GM10248 (cell line): ENCODE measurements around the gene C3orf38.

ENCODE experiments used
- CTCF ChIA-PET: fragments of 300-600 bp; sonication (Branson Sonifier 250); formaldehyde crosslinking; extraction: SDS; loops from one replicate; lab custom pipeline; 2021; ENCODE audit warnings: antibody characterized with exemption; lab: Yijun Ruan, JAX
- POLR2A ChIA-PET: fragments of 350-650 bp; sonication (Branson Sonifier 250); formaldehyde crosslinking; extraction: SDS; loops from one replicate; lab custom pipeline; 2020; ENCODE audit warnings: antibody characterized with exemption; lab: Yijun Ruan, JAX
- DNase-seq: peaks from one replicate; pipeline ENCODE4 v3.0.0; 2012; ENCODE audit errors: extremely low spot score
- TF ChIP-seq, protein P1 (sequence below): IDR thresholded peaks from 2 replicates; pipeline ENCODE4 v1.5.1; 2012; ENCODE audit warnings: mild to moderate bottlenecking, low read depth; ENCODE audit errors: extremely low read depth, missing control alignments, control extremely low read depth

The C3orf38 gene

DNA sequence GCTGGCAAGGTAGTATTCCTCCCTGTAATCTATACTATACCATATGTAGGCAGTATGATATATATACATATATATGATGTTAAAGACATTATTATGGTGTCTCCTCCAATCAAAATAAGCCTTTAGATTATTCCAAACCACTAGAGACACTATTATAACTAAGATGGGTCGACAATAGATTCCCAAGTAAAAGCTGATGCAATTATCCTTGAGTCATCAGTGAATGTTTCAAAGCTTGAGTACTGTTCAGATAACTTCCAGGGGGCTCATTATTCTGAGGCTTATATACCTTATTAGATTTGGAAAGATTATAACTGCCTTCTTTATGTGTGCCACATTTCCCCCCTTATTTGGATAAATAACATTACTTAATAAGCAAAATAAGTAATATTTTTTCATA is 11.9 kb upstream of the C3orf38 start:
- no peak for DNase-seq
- POLR2A ChIA-PET: no interaction called here
- CTCF ChIA-PET: interaction anchor here (0.9 to 1.9 kb wide), 5 partner anchors 9 to 24 kb away, joined by 3 to 5 read pairs (median 4); no protein-coding TSS in a partner anchor
- TF ChIP-seq, protein P1, sequence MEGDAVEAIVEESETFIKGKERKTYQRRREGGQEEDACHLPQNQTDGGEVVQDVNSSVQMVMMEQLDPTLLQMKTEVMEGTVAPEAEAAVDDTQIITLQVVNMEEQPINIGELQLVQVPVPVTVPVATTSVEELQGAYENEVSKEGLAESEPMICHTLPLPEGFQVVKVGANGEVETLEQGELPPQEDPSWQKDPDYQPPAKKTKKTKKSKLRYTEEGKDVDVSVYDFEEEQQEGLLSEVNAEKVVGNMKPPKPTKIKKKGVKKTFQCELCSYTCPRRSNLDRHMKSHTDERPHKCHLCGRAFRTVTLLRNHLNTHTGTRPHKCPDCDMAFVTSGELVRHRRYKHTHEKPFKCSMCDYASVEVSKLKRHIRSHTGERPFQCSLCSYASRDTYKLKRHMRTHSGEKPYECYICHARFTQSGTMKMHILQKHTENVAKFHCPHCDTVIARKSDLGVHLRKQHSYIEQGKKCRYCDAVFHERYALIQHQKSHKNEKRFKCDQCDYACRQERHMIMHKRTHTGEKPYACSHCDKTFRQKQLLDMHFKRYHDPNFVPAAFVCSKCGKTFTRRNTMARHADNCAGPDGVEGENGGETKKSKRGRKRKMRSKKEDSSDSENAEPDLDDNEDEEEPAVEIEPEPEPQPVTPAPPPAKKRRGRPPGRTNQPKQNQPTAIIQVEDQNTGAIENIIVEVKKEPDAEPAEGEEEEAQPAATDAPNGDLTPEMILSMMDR: no peak

DNA sequence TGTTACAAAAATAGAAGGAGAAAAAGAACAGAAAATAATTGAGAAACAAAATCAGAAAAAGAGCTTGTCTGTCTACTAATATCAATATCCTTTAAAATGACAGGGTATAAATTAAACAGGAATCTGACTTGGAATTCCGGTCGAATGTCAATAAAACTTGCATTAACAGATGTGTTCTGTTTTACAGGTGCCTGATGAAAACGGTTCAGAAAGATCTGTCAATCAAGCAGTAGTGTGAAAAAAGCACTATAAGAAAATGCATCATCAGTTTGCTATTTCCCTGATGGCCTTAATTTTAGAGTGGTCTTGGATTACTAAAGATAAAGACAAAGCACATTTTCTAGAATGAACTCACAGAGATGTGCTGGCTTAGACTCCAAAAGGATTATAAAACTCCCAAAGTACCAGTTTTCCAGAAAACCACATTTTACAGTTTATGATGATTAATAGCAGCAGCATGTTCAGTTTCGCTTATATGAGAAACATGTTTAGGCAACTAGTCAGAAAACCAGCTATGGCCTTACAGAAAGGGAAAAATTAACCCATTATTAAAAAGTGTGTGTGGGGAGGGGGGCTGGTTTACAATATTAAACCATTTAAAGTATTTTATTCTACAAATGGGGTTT is 8.2 kb upstream of the C3orf38 start:
- CTCF ChIA-PET: interaction anchor here (1.1 to 1.4 kb wide), 2 partner anchors 9 kb away, joined by 3 to 5 read pairs; partner anchors contain the start of gene C3orf38
- no peak for DNase-seq

DNA sequence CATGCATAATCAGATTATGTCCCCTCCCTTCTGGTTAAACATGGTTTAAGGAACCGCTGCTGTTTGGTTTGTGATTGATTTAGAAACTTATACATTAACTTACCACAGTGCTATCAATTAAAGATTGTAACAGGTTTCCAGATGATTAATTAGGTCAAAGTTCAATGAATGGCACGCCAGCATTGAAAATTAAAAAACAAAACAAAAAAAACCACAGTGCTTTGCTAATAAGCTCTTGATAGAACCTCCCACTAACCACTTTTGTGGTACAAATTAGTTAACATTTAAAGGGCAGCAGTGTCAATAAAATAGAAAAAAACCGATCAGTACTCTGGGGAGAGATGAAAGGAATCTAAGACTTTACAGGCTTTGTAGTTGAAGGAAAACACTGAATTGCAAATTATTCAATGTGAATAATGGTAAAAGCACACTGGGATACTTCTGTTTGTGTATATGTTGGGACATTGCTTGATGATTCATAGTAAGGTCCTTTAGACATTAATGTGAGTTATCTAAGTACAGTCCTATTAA is 7.6 kb upstream of the C3orf38 start:
- ChIA-PET CTCF (interaction anchor here (1.1 to 1.4 kb wide), 2 partner anchors 8 to 10 kb away, joined by 3 to 5 read pairs; partner anchors contain the start of gene C3orf38), POLR2A (no interaction called here)
- no peak for DNase-seq
- TF ChIP-seq, protein P1: no peak

More for the DNA sequence above, 8.2 kb upstream of the C3orf38 start:
- TF ChIP-seq, protein P1: no peak
- POLR2A ChIA-PET: no interaction called here

GRCh38 chr3:88147261-88147660 is 2.5 kb upstream of the C3orf38 start:
- ChIA-PET CTCF (interaction anchor here (0.9 to 2.6 kb wide), 4 partner anchors 9 to 105 kb away, joined by 3 to 12 read pairs (median 4); no protein-coding TSS in a partner anchor), POLR2A (no interaction called here)
- DNase-seq: no peak
- TF ChIP-seq, protein P1: no peak

DNA sequence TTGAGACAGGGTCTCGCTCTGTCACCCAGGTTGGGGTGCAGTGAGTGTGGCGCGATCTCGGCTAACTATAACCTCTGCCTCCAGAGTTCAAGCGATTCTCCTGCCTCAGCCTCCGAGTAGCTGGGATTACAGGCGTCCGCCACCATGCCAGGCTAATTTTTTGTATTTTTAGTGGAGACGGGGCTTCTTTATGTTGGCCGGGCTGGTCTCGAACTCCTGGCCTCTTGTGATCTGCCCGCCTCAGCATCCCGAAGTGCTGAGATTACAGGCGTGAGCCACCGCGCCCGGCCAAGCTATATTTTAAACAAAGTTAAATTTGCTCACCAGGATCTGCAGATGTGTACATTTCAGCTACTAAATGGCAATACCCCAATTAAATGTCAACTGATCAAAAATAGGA is 1.1 kb upstream of the C3orf38 start:
- CTCF ChIA-PET: interaction anchor here (1.3 to 2.6 kb wide), 6 partner anchors 10 to 116 kb away, joined by 3 to 12 read pairs (median 4); no protein-coding TSS in a partner anchor
- POLR2A ChIA-PET: no interaction called here
- no peak for DNase-seq
- TF ChIP-seq, protein P1: no peak

GRCh38 chr3:88149101-88149508 is 654 bp upstream of the C3orf38 start:
- CTCF ChIA-PET: interaction anchor here (1.0 to 2.6 kb wide), 8 partner anchors 11 to 116 kb away, joined by 3 to 12 read pairs (median 4); no protein-coding TSS in a partner anchor
- POLR2A ChIA-PET: interaction anchor here (1.6 kb wide), 1 partner anchor 91 kb away, joined by 8 read pairs; the partner anchor contains the start of gene CGGBP1
- DNase-seq: peak; percentile 16
- TF ChIP-seq, protein P1: no peak
